GM20431 (cell line): Measurements from ENCODE around the gene TMEM132C.
"Not testable (repeated sequence)": the region's sequence is repeated elsewhere in the genome, so short reads cannot be mapped to it uniquely, and the experiment has no call there.

Source experiments
- in situ Hi-C: fragments of 300-500 bp; cut with MseI, MboI; formaldehyde crosslinking; loops from one replicate; pipeline ENCODE4 v1.15.0; 2020; ENCODE audit warnings: low sequenced_read_pairs; ENCODE audit not compliant: unreplicated experiment

TMEM132C gene

GRCh38 chr12:128592220-128592744 lies 325.3 kb downstream of the TMEM132C start:
- in situ Hi-C loops = no loop called here

GRCh38 chr12:128594521-128594920 lies 327.6 kb downstream of the TMEM132C start:
- in situ Hi-C loops = no loop called here

- in situ Hi-C loops = no loop called here
Observed at GRCh38 chr12:128595609-128596008, 328.6 kb downstream of the TMEM132C start.

DNA sequence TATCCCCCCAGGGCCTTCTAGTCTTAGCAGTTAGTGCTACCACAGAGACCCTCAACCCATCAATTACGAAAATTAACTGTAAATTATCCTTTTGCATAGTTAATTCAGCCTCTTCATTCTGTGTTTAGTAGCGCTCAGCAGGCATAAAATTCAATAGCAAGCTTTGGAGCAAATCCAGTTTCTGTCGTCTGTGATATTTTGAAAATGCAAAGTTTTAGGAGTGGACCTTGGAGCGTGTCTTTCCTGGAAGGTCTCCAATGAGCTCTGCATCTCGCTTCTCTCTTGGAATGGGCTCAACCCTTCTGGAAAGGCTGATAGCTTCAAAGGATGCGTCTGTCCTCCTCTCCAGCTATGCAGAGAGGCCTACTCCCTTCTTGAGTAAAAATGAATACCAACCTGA lies 333.9 kb downstream of the TMEM132C start:
- in situ Hi-C loops = no loop called here

DNA sequence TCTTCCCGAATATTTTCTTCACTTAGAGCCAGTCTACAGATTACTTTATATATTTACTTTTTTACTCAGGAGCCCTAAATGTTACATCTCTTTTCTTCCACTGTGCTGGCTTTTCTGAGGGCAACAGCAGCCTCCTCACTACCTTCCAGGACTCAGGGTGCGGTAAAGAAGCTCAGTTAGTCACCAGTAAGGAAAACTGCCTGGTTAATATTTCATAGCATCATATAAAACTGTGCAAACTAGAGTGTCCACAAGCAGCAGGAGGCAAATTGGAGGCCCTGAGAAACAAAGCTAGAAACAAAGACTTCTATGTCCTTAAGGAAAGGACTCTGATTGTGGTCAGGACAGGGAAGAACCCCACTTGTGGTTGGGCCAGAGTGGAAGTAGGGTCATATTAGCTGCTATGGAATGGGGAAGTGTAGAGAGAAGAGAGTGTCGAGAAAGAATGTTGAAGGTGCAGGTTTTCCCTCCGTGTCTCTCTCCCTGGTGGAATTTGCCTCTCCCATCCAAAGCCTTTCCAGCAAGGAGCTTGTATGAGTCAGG lies 336.7 kb downstream of the TMEM132C start:
- in situ Hi-C loops = no loop called here

DNA sequence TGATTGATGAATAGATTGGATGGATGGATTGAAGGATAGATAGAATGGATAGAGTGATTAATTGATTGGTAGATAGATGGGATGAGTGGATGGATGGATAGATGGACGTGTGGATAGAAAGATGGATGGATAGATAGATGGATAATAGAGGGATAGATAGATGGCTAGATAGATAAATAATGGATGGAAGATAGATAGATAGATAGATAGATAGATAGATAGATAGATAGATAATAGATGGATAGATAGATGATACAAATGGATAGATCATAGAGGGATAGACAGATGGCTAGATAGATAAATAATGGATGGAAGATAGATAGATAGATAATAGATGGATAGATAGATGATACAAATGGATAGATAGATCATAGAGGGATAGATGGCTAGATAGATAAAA lies 337.2 kb downstream of the TMEM132C start:
- in situ Hi-C loops = not testable (repeated sequence)

DNA sequence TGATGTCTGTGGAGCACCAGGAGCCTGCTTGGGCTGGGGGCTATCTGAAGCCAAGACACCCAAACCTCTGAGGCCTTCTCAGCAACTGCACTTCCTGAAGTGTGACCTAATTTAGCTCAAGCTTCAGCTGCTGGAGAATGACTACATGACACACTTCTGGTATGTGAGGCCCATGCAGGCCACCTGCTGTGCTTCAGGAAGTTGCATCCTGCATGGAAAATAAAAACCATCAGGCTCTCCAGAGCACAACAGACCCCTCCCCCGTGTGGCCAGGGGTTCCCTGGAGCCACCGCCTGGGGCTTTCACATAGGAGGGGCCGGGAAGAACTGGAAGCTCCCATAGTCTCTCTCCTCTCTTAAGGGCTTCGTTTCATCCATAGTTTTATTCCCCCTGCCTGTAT lies 339.1 kb downstream of the TMEM132C start:
- in situ Hi-C loops = no loop called here

- in situ Hi-C loops = no loop called here
Observed at GRCh38 chr12:128606538-128606937, 339.6 kb downstream of the TMEM132C start.

GRCh38 chr12:128606970-128607369 lies 340.0 kb downstream of the TMEM132C start:
- in situ Hi-C loops = no loop called here

DNA sequence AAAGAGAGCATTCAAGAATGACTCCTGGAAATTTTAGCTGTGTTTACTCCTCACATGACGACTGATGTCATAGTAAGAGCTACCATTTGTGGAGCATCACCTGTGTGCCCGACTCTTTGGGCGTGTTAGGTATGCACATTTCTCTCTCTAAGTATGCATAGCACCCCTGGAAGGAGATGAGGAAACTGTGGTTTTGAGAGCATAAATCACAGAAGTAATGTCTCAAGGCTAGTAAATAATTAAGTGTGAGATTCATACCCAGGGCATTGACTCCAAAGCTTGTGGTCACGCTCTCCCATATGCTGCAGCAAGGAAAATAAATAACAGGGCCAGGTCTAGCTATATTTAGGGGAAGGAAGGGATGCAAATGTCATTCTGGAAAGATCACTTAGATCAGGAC lies 340.7 kb downstream of the TMEM132C start:
- in situ Hi-C loops = no loop called here

GRCh38 chr12:128609861-128610260 lies 342.9 kb downstream of the TMEM132C start:
- in situ Hi-C loops = no loop called here

GRCh38 chr12:128611736-128612135 lies 344.8 kb downstream of the TMEM132C start:
- in situ Hi-C loops = no loop called here

GRCh38 chr12:128612150-128612850 lies 345.3 kb downstream of the TMEM132C start:
- in situ Hi-C loops = no loop called here

- in situ Hi-C loops = no loop called here
Observed at GRCh38 chr12:128613837-128614590, 347.0 kb downstream of the TMEM132C start.

DNA sequence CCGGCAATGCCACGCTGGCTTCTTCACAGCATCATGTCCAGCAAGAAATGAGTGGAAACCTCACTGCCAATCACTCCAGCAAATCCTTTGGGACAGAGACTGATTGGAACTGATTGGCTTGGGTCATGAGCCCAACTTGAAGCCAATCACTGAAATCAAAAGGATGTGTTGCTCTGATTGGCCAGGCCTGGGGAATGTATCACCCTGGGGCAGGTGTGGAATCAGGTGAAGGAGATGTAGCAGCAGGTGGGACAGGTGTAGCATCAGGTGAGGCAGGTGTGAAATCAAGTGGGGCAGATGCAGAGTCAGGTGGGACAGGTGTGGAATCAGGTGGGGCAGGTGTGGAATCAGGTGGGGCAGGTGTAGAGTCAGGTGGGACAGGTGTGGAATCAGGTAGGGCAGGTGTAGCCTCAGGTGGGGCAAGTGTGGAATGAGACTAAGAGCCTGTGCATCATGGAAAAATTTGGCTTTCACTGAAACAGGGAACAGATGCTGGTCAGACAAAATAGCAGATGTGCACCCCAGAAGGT lies 350.4 kb downstream of the TMEM132C start:
- in situ Hi-C loops = no loop called here

- in situ Hi-C loops = no loop called here
Observed at GRCh38 chr12:128619263-128619662, 352.3 kb downstream of the TMEM132C start.

- in situ Hi-C loops = no loop called here
Observed at GRCh38 chr12:128621304-128621703, 354.3 kb downstream of the TMEM132C start.

DNA sequence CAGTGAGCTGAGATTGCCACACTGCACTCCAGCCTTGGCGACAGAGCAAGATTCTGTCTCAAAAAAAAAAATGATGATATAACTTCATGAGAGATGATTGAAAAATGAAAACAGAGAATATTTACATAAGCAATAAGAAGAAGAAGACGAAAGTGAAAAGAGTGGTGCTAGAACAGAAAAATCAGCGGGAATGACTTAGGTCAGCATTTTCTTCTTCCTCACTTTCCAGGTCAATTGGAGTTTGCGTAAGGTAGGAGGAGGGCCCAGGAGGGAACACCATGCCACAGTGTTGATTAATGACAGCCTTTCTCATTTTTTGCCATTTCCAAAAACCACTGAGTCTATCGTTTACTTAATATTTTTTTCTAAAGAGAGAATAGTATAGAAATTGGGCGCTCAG lies 356.8 kb downstream of the TMEM132C start:
- in situ Hi-C loops = no loop called here

- in situ Hi-C loops = no loop called here
Observed at GRCh38 chr12:128626808-128627320, 359.9 kb downstream of the TMEM132C start.

- in situ Hi-C loops = no loop called here
Observed at GRCh38 chr12:128627659-128628058, 360.7 kb downstream of the TMEM132C start.

DNA sequence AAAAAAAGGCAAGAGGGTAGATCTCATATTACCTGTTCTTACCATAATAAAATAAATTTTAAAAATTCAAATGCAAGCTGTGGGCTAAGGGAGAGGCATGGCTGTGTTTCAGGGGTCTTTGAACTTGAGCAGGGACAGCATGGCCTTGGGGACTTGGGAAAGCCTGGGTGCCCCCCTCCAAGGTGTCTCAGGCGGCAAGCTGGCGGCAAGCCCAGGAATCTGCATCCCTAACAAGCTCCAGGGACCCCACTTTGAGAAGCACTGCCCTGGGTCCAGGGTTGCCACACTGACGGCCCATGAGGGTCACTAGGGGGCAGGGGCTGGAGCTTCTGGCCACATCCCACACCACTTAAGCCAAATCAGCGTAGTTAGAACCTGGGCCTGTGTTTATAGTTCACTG lies 363.0 kb downstream of the TMEM132C start:
- in situ Hi-C loops = no loop called here
